Measurements from ENCODE around the gene KIT.

The KIT gene

GRCh38 chr4:54750341-54750740 lies 92.6 kb downstream of the KIT start:
- no peak for DNase-seq

- no peak for DNase-seq
Observed at GRCh38 chr4:54754394-54754793, 96.6 kb downstream of the KIT start.

DNA sequence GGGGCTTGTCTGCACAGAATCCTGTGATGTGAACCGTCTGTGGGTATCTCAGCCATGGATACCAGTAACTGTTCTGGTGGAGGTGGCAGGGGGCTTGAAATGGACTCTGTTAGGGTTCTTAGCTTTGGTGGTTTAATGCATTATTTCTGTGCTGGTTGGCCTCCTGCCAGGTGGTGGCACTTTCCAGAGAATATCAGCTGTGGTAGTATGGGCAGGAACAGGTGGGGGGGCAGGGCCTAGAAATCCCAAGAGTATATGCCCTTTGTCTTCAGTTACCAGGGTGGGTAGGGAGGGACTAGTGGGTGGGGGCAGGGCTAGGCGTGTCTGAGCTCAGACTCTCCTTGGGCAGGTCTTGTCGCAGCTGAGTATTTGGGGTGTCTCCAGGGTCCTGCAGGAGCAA lies 106.7 kb downstream of the KIT start:
- no peak for DNase-seq

- no peak for DNase-seq
Observed at GRCh38 chr4:54767376-54767775, 109.6 kb downstream of the KIT start.

GRCh38 chr4:54773022-54773421 lies 115.3 kb downstream of the KIT start:
- DNase-seq: no peak

DNA sequence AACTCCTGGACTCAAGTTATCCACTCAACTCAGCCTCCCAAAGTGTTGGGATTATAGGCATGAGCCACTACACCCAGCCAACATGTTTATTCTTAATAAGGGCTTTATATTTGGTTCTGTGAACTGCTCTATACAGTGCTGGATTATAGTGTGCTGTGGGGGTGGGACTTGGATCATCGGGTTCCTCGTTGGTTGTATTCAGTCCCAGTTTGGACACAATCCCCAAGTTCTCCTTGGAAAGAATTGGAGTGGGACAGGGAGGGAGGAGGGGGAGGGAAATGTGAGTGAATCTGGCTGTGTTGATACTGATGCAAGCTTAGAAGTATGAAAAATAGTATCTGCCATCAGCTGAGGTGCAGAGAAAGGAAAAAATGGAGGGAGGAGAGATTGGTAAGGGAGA lies 121.3 kb downstream of the KIT start:
- no peak for DNase-seq

GRCh38 chr4:54779476-54780148 lies 121.9 kb downstream of the KIT start:
- DNase-seq: no peak

GRCh38 chr4:54780149-54780495 lies 122.4 kb downstream of the KIT start:
- DNase-seq: no peak

- no peak for DNase-seq
Observed at GRCh38 chr4:54781756-54782155, 124.0 kb downstream of the KIT start.

GRCh38 chr4:54783402-54784110 lies 125.8 kb downstream of the KIT start:
- no peak for DNase-seq

DNA sequence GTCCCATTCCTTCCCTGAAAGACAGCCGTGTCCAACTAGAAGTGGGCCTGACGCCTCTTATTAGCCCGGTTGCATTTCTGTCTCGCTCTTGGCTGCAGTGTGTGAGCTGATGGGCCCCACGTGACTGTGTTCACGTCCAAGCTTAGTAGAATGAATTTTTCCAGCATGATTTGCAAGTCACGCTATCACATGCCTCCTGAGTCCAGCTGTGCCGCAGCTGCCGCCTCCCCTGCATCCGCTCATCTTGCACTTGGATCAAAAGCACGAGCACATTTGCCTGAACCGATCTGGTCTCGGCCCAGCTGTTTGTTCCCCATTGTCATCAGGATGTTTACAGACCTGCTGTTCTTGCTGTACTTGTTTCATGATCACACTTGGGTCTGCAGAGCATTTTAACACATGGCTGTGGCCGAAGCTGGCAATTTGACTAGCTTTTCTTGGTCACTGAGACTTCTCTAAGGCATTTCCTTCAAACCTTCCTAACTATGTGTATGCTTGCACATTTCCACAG lies 126.5 kb downstream of the KIT start:
- no peak for DNase-seq

All from NCI-H2107 (cell line).